Stimulated activated CD8-positive, alpha-beta memory T cell treated with anti-CD3 and anti-CD28 coated beads, Interleukin-4, amount 100 ng/mL, for 4 hours (primary cell): ENCODE data around the gene MBTPS2.
"Not testable (repeated sequence)": the region's sequence is repeated elsewhere in the genome, so short reads cannot be mapped to it uniquely, and the experiment has no call there.

Experiments
- DNase-seq, 2 donors: peaks; one replicate each; pipeline ENCODE4 v3.0.0-alpha.2; 2020; ENCODE audit warnings: low read depth in 2 of 2, low spot score in 1 of 2

Gene MBTPS2

DNA sequence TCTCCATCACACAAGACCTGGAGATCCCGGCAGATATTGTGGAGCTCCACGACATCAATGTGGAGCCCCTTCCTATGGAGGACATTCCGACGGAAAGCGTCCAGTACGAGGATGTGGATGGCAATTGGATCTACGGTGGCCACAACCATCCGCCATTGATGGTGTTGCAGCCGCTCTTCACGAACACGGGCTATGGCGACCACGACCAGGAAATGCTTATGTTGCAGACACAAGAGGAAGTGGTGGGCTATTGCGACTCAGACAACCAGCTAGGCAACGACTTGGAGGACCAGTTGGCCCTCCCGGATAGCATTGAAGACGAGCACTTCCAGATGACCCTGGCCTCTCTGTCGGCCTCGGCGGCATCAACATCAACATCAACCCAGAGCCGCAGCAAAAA is 17.1 kb downstream of the MBTPS2 start:
- no peak for DNase-seq

DNA sequence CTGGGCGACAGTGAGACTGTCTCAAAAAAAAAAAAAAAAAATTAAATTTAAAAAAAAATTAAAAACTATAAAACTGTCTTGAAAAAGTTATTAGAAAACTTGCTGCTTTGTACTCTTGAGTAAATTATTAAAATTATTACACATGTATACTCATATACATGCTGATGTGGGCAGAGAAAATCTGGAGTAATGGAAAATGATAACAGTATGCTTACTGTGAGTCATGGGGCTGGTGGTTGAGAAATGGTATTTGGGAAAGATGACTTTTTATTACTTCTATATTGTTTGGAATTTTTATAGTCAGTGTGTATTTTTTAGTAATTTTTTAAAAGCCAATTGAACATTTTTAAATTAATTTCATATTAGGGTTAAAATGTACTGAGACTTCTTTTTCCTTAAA is 23.8 kb downstream of the MBTPS2 start:
- DNase-seq, result no peak

DNA sequence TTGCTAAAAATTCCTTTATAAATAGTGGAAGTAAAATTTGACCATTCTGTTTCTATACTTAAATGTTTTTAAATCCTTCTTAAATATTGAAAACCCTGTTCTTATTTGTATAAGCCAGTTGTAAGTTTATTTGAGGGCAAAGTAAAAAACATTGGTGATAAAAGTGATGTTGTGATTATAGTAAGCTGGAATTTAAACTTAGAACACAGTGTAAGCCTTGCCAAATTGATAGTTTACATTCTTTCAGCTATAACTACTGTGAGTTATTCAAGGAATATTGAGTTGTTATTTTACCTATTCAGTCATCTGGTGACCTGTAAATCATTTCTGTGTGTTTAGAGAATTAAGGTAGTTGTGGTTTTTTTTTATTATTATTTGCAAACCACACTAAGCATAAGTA is 26.0 kb downstream of the MBTPS2 start:
- DNase-seq, result no peak

DNA sequence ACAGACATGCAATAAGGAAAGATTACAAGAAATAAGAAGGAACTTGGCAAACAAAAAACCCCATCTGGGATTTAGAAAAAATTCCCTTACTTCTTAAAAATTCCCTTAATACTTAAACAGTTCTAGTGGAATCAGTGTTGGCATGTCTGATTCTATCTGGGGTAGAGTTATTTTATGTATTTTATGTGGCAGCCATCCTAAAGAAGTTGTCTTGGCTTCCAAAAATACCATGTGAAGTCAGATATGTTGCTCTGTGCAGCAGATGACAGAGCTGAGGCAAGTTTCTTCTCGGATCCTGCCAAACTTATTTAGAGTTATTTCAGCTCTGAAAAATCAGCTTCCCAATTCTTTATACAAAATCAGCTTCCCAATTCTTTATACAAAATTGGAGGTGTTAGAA is 31.1 kb downstream of the MBTPS2 start:
- DNase-seq, result no peak

DNA sequence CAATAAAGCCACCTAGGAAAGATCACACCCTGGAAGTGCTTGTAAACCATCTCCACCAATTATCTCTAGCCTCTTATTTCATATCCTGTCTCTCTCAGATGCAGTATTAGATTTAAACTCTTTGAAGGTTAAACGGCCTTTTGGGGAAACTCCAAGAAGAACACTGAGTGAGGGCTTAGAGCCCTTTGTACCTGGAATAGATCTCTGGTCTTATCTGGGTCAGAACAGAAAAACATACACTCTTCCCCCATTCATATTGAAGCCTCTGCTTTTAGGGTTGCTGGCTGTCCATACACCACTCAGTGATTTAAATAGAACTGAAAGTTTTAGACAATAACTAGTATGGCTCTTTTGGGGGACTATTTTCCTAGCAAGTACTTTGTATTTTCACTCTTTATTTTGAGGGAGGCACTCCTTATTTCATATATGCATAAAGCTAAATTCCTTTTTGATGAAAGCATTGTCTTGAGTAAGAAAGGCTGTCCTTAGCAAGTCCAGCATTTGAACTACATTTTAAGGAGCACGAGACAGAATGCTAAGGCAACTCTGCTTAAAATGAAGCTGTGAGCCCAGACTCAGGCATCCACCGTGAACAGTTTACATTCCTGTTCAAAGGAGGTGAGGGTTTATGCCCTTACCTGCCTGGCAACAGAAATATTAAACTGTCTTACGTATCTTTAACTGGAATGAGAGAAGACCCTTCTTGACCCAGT is 33.8 kb downstream of the MBTPS2 start:
- no peak for DNase-seq

DNA sequence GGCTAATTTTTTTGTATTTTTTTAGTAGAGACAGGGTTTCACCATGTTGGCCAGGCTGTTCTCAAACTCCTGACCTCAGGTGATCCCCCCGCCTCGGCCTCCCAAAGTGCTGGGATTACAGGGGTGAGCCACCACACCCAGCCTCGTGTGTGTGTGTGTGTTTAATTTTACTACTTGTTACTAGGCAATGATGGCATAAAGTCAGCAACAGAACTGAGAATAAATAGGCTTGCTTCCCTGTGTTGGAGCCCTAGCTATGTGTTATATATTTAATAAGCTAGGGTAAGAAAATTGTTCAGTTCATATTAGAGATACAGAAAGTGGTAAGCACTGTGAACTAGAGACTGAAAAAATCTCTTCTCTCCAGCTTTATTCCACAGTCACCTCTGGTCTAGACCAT is 34.8 kb downstream of the MBTPS2 start:
- not testable (repeated sequence) for DNase-seq

DNA sequence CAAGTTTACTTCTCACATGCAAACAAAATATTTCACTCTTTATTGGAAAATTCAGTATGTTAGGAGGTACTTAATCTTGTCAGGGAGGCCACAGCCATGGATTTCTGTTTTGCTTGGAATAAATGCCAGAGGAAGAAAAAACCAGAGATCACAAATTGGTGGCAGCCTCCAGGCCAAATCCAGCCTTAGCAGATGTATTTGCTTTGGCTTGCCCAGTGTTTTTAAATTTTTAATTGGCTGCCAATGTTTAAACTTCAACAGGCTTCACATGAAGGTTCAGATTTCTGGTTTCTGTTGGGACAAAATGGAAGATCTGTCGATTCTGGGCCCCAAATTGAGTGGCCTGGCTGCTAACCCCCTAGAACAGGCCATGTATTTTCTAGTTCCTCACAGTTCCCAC is 35.6 kb downstream of the MBTPS2 start:
- no peak for DNase-seq

DNA sequence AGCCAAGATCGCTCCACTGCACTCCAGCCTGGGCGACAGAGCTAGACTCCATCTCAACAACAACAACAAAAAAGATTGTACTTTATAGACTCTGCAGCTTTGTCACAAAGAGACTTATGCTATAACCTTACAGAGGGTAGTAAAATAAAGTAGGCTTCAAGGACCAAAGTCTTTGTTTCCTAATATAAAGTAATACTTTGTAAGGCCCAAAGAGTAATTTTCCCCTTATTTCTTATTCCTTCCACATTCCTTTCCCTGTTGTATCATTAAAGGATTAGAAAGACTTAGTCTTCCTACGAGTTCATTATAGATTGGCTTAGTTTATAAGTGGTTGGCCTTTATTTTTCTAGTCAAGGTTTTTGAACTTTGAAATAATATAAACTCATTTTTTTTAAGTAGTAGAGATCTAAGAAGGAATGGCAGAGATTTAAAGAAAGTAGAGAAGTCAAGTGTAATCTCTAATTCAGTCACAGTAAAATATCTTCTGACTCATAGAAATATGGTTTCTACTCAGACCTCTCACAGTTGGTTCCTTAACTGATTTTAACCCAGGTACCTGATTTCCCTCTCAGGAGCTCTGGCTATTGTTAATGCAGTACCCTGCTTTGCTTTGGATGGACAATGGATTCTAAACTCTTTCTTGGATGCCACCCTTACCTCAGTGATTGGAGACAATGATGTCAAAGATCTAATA is 42.6 kb downstream of the MBTPS2 start:
- DNase-seq, result no peak

DNA sequence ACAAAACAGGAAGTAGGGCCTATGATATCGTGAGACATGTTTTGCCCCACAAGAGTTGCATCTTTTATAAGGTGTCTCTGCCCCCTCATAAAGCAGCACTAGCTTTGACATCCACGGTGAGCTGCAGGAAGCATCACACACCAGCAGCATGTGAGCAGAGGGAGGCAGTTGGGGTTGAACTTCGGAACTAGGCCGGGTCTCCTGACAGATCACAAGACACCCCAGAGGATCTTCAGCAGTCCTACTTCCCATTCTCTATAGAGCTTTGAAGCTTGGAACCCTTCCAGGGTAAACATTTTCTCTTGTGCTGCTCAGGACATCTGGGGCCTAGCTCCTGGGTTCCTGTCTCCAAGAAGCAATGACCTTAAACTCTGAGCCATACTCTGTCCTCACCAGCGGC is 43.8 kb downstream of the MBTPS2 start:
- no peak for DNase-seq

DNA sequence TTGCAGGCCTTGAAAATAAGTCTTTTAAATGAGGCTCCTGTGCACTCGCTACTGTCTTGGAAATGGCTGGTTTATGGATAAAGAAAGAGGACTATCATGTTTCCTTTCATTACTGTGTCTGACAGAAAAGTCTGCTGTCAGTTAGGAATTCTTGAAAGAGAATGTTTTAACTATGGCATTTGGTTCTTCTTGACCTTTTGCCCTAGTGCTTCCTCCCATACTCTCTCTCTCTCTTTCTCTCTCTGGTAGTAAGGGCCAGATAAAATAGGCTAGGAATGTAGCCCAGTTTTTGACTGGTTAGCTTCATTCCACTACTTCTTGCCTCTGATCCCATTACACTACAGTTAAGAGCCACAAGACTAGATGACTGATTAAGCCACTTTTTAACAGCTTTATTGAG is 46.2 kb downstream of the MBTPS2 start:
- no peak for DNase-seq

DNA sequence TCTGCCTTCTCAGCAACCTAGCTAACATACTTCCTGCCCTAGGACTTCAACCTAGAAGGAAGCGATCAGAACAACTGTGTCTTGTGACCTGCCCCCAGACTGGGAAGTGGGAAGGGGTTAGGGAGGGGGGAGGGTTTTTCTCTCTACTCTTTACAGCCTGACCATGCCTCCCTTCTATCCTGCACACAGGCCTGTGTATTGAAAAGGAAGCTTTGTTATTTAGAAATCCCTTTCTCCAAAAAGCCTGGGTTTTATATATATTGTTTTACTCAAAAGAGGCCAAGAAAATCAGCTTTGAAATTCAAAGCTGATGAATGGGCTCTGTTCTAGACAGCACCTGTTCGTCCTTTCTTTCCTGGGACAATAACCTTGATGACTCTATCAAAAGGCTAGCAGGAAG is 65.9 kb downstream of the MBTPS2 start:
- no peak for DNase-seq

DNA sequence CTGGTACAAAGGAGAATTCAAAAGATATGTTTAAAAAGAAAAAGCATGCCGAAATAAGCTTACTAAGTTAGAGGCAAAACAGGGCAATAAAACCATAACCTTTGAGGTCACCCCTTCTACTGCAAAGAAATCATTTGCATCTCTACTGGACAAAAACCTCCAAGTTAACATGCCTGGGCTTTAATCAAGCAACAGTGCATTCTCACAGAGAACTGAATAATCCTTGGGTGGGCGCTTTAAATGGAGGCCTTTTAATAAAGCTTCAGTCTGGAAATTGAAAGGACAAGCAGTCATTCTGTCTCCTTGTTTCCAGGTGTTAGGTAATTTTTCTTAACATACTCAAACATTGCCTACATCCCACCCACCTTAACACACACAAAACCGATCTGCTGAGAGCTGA is 66.5 kb downstream of the MBTPS2 start:
- DNase-seq, result no peak

DNA sequence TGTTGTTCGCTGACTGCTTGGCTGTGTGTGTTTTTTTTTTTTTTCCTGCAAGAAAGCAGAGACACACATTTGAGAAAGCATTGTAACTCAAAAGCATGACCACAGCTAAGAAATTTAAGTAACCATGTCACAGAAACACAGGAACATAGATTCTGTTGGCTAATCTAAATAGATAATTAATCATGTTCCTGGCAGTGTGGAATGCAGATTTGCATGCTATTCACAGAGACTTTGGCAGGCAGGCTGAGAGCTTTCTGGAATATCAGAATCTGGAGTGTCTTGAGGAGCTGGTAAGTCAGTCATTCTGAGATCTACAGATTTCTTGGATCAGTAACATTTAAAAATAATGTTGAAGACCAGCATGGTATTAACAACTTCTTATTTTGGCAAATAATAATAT is 67.8 kb downstream of the MBTPS2 start:
- DNase-seq, result no peak

DNA sequence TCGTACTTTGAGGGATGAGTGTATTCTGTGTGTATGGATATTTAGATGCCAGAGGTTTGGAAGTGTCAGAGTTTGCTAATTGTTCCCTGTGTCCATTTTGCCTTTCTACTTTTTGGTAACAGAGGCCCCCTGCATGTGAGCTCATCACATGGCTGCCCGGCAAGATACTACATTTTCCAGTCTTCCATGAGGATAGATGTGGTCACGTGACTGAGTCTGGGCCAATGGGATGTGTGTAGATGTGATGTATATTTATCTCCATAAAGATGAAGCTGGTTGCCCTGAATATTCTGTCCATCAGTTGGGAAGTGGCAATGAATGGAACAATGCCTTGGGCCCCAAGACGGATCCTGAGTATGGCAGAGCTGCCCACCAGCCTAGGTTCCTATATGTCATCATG is 72.1 kb downstream of the MBTPS2 start:
- no peak for DNase-seq

DNA sequence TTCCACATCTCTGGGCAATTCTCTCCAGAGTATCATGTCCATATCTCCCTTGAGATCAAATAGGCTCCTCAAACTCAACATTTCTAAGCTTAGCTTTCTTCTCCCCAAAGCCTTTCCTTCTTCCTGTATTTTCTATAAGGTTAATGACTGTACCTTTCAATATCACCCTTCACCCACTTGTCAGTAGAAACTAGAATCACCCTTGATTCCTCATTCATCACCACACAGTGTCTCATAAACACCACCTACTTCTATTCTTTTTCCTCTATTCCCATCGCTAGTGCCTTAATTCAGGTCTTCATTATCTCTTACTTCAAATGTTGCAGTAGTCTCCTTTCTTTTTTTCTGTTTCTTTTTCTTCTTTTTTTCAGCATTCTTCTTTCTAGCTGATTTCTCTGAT is 72.8 kb downstream of the MBTPS2 start:
- DNase-seq, result no peak

DNA sequence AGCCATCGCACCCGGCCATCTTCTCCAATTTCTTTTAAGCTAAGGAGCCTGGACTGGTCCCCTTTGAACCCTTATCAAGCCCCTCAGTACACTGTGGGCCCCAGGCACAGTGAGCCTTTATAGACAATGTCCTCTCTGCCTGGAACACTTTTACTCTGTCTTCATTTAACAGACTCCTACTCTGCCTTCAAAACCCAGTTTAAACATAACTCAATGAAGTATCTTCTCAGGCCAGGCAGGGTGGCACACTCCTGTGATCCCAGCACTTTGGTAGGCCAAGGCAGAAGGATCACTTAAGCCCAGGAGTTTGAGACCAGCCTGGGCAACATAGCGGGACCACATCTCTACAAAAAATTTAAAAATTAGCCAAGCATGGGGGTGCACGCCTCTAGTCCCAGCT is 73.6 kb downstream of the MBTPS2 start:
- DNase-seq, result no peak

DNA sequence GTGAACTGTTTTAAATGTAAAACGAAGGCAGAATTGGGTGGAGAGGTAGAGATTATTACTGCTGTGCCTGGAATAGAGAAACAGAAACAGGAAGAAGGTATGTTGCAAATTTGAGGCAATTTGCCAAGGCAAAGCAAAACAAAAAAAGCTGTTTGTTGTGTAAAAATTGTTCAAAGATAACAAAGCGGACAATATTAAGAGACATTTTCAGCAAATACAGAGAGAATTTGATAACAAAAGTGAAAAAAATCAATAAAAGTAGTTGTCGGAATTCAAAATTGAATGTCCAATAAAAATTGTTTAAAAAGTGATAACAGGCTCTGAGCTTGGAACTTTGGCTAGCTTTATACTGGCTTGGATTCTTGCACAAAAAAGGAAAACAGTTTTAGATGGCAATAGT is 86.7 kb downstream of the MBTPS2 start:
- no peak for DNase-seq

DNA sequence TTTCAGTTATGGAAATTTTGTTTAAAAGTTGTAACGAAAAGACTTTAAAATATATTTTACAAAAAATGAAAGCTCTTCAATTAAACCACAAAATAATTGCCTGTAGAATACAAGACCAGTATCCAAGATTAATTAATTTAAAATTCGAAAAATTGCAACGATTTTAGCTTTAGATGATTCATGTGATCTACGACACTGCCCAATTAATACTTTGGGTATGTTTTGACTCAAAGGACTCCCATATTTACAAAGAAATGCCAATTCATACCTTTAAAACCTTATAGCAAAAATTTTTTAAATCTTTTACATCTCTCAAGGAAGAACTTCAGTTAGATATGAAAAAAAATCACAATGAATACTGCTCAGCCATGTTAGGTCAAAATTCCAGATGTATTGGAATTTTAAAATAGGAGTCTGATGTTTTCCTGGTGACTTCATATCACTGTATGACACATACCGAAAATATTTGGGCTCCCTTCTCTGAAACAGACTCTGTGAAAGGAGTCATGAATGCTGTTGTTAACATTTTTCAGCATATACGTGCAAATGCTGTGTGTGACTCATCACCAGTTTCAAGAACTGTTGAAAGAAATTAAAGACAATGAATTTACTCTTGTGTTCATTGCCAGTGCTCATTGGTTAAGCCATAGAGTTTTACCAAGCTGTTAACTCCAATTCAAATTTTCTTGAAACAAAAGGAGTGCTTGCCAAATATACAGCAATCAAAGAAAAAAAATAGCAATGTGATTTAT is 87.3 kb downstream of the MBTPS2 start:
- no peak for DNase-seq

DNA sequence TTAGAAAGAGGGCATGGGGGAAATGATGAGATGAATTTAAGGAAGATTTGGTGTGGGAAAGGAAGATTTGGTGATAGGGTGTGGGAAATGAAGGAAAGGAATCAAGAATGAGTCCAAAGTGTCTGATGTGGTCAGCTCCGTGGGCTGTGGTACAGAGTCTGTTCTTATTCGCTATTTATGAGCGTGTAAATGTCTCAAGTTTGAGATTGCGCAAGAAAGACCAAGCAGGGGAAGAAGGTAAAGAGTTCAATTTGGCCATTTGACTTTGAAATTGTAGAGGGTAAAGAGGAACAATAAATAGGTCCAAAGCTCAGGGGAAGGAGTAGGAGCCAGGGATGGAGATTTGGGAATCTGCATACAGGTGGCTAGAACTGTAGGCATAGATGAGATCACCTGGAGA is 89.8 kb downstream of the MBTPS2 start:
- no peak for DNase-seq

DNA sequence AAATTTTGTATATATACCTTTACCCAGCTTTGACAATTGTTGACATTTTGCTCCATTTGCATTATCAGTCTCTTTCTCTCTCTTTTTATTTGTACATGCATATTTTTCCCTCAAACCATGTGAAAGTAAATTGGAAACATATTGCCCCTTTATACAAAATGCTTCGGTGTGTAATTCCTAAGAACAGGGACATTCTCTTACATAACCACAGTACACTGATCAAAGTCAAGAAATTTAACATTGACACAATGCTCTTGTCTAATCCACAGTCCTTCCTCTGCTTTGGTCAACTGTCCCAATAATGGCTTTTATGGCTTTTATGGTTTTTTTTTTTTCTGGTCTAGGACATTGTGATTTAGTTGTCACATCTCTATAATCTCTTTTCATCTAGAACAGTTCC is 91.6 kb downstream of the MBTPS2 start:
- DNase-seq, result no peak

DNA sequence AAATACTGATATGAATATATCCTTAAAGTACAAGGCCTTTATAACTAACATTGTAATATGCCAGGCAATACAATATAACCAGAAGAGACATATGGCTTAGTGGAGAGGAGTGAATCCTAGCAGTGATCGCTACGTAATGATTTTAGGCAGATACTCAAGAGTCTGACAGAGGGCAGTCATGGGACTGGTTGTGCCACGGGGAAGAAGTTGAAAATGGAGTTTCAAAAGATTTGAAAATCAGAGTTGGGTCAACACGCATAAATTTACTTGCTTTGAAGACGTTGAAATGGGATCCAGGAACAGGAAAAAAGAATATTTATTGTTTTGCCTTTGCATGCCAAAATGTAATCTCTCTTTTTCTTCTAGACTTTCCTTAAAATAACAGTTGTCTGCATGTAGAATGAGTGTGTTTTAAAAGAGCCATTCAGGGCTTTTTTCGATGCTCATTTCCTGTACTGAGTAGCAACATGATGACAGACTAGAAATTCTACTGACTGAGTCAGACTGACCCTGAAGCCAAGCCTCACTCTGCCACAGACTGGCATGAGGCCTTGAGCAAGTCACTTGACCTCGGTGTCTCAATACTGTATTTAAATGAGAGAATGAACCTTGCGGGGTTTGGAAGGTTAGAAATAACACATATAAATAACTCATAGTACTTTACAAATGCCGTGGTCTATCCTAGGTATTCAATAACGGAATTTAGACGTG is 93.0 kb downstream of the MBTPS2 start:
- no peak for DNase-seq

DNA sequence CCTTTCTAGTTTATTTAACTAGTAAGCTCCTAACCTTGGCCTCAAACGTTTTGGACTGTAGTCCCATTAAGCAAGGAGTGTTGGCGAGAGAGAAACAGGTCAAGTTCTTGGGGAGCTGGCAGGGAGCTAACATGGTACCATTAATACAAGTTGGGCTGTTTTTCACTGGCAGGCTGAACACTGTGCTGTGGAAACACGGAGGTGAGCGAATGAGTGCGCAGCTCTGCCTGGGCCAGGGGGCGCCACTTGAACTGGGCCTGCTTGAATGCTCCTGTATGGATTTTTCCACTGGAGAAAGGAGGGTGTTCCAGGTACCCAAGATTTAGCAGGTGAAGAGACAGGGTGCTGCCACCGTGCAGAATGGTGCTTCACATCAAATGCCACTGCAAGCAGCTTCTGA is 93.7 kb downstream of the MBTPS2 start:
- DNase-seq, result no peak
